ENCODE results near the gene CFAP20DC. TPM values are rescaled to one million over a fixed set of nuclear protein-coding genes. Genes with fewer than 3 reads are reported as not detected.

CFAP20DC gene
- total and polyA plus RNA-seq, 7 donors, result 0.03 TPM; not detected in 4

GRCh38 chr3:58999774-59000160, 50.1 kb downstream of the CFAP20DC start:
- TF ChIP-seq, protein P1, sequence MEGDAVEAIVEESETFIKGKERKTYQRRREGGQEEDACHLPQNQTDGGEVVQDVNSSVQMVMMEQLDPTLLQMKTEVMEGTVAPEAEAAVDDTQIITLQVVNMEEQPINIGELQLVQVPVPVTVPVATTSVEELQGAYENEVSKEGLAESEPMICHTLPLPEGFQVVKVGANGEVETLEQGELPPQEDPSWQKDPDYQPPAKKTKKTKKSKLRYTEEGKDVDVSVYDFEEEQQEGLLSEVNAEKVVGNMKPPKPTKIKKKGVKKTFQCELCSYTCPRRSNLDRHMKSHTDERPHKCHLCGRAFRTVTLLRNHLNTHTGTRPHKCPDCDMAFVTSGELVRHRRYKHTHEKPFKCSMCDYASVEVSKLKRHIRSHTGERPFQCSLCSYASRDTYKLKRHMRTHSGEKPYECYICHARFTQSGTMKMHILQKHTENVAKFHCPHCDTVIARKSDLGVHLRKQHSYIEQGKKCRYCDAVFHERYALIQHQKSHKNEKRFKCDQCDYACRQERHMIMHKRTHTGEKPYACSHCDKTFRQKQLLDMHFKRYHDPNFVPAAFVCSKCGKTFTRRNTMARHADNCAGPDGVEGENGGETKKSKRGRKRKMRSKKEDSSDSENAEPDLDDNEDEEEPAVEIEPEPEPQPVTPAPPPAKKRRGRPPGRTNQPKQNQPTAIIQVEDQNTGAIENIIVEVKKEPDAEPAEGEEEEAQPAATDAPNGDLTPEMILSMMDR (IDR thresholded peaks at IDR 0.05), result no peak
- no peak for DNase-seq
- Histone ChIP-seq H3K9me3 (no peaks in the 10 kb centered on the region), H3K36me3 (ENCODE audit: insufficient read depth in 1 of 2, low read depth in 1 of 2) (no peaks in the 10 kb centered on the region), H3K4me3 (no peak overlapping the region), H3K4me1 (no peaks in the 10 kb centered on the region), H3K27me3 (ENCODE audit: insufficient read depth in 3 of 3, low read length in 2 of 3) (no peaks in the 10 kb centered on the region), H3K27ac (no peak overlapping the region)
- ATAC-seq, result no peak
- intact Hi-C loops (cut with DNase I), result no loop called here
- 61 to 77% (median 73%) methylated on average over 1 of the region's 1 CpG for WGBS, 3 donors

DNA sequence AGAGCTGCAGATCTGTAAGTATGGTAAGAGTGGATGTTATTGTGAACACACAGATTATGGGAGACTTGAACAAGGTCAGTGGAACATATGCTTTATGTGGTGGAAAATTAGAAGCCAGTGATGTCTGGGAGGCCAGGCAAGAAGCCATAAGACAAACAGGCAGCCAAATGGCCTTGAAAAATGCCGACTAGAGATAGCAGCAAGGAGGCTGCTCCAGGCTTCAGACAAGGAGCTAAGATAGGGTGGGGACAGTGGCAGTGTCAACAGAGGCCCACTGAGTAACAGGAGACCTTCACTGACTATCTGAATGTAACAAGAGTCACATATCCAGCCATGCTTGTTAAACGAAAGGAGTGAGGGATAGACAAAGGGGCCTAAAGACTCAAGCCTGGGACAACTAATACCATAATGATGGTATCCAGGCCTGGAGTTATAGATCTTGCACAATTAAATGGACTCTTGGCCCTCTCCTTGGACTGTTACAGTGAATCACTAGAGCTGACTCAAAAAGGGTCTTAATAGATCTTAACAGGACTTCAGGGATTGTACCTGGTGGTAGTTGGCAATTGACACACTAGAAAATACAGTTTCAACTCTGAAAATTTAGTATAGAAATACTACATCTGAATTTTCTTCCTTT, 50.6 kb downstream of the CFAP20DC start:
- intact Hi-C loops (cut with DNase I), result no loop called here
- ATAC-seq, result no peak
- no peak overlapping the region for H3K27ac ChIP-seq

DNA sequence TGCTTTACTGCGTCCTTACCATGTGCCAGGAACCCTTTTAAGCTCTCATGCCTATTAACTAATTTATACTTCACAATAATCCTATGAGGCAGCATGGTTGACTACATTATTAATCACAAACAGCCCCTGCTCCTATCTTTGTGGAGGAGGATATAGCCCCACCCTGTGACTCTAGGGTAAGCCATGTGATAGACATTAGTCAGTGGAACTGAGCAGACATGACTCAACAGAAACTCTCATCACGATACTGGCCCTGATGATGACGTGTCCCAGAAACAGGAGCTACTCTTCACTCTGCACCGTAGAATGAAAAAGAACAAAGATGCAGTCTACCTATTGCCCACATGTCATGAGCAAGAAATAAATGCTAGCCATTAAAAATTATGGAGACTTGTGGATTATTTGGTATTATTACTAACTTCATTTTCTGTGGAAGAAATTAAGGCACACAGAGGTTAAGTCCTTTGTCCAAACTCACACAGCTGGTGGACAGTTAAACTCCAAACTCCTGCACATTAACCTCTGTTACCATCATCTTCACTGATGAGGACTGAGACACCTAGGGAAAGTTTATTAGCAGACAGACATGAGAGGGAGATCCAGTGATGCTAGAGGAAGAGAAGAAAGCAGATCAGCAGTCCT, 51.2 kb downstream of the CFAP20DC start:
- Histone ChIP-seq H3K4me1 (no peaks in the 10 kb centered on the region), H3K27me3 (ENCODE audit: insufficient read depth in 3 of 3, low read length in 2 of 3) (no peaks in the 10 kb centered on the region), H3K27ac (no peak overlapping the region), H3K36me3 (ENCODE audit: insufficient read depth in 1 of 2, low read depth in 1 of 2) (no peaks in the 10 kb centered on the region), H3K4me3 (no peak overlapping the region), H3K9me3 (no peaks in the 10 kb centered on the region)
- intact Hi-C loops (cut with DNase I), result no loop called here
- WGBS, 3 donors, result 80 to 88% (median 81%) methylated on average over 4 of the region's 4 CpGs
- DNase-seq (no peak), ATAC-seq (no peak)
- TF ChIP-seq, protein P1 (IDR thresholded peaks at IDR 0.05), result no peak

More for the DNA sequence above, 50.6 kb downstream of the CFAP20DC start:
- TF ChIP-seq, protein P1 (IDR thresholded peaks at IDR 0.05), result no peak
- DNase-seq, result no peak
- no peaks in the 10 kb centered on the region for H3K9me3 ChIP-seq
- no peaks in the 10 kb centered on the region for H3K4me1 ChIP-seq
- no peak overlapping the region for H3K4me3 ChIP-seq
- no peaks in the 10 kb centered on the region for H3K36me3 ChIP-seq (ENCODE audit: insufficient read depth in 1 of 2, low read depth in 1 of 2)
- H3K27me3 ChIP-seq (ENCODE audit: insufficient read depth in 3 of 3, low read length in 2 of 3), result no peaks in the 10 kb centered on the region
- WGBS, 3 donors, result 48 to 63% (median 62%) methylated on average over 2 of the region's 2 CpGs

GRCh38 chr3:58996730-58997129, 53.1 kb downstream of the CFAP20DC start:
- H3K27ac ChIP-seq, result no peak overlapping the region
- whole genome bisulfite sequencing, 3 donors, result 79 to 87% (median 86%) methylated on average over 5 of the region's 5 CpGs
- H3K4me3 ChIP-seq, result no peak overlapping the region
- DNase-seq (no peak), ATAC-seq (no peak)
- intact Hi-C loops (cut with DNase I), result no loop called here
- no peaks in the 10 kb centered on the region for H3K4me1 ChIP-seq
- no peaks in the 10 kb centered on the region for H3K9me3 ChIP-seq
- H3K36me3 ChIP-seq (ENCODE audit: insufficient read depth in 1 of 2, low read depth in 1 of 2), result no peaks in the 10 kb centered on the region
- H3K27me3 ChIP-seq (ENCODE audit: insufficient read depth in 3 of 3, low read length in 2 of 3), result no peaks in the 10 kb centered on the region
- TF ChIP-seq, protein P1 (IDR thresholded peaks at IDR 0.05), result no peak
